Measurements from ENCODE around the gene COL4A6.

DNA sequence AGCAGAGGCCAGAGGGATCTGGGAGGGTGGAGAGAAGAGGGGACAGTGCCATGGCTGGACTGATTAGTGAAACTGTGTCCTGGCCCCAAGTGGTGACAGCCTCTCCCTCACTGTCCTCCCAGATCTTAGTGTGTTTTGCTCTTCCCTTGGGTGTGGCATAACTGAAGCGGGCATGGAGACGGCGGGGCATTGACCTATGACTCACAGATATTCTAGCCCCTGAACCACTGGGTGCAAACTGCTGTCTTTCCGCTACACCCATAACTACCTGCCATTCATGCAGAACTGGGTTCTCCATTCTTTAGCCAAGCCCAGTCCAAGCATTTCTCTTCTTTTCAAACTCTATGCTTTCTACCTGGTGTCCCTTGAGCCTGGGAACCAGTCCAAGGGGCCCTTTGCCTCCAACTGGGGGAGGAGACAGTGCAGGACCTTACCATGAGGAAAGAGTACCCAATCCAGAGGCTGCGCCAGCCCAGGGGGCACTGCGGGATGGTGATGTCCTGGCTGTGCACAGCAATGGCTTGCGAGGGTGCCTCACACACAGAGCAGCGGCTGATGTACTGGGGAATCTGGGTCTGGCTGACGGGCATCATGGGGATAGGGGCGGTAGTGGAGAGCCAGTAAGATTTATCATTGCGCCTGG is 279.1 kb downstream of the COL4A6 start:
- no peak for TF ChIP-seq ZNF274 (IDR thresholded peaks at IDR 0.05; ENCODE audit: low read depth, low read length)
- TF ChIP-seq YY1 (IDR thresholded peaks at IDR 0.05; ENCODE audit: insufficient read depth, insufficient read length), result no peak
- TF ChIP-seq SUZ12 (IDR thresholded peaks at IDR 0.05; ENCODE audit: extremely low read depth, insufficient read depth, insufficient read length), result no peak

Measured in NT2/D1 (cell line).